Mesothelial cell of epicardium (in vitro differentiated cells): ENCODE measurements around the gene C20orf204. TPM values are rescaled to one million over a fixed set of nuclear protein-coding genes. Genes with fewer than 3 reads are reported as not detected.

Experiments used
- DNase-seq, 2 experiments: peaks; one replicate each; pipeline ENCODE4 v3.0.0; 2021; ENCODE audit warnings: low spot score in 2 of 2; ENCODE audit not compliant: unreplicated experiment in 2 of 2
- H3K27ac Mint-ChIP-seq: 2 replicates; pipeline ENCODE4 v1.8.0; 2021; ENCODE audit warnings: mixed read lengths
- H3K27me3 Mint-ChIP-seq: 2 replicates; pipeline ENCODE4 v1.8.0; 2021; ENCODE audit warnings: low read depth, mixed read lengths
- H3K36me3 Mint-ChIP-seq: 2 replicates; pipeline ENCODE4 v1.8.0; 2021; ENCODE audit warnings: mixed read lengths
- H3K4me1 Mint-ChIP-seq: 2 replicates; pipeline ENCODE4 v1.8.0; 2021; ENCODE audit warnings: mixed read lengths
- H3K4me3 Mint-ChIP-seq: 2 replicates; pipeline ENCODE4 v1.8.0; 2021; ENCODE audit warnings: mild to moderate bottlenecking, moderate library complexity, mixed read lengths
- H3K9me3 Mint-ChIP-seq: 2 replicates; pipeline ENCODE4 v1.8.0; 2021; ENCODE audit warnings: mixed read lengths
- CTCF ChIP-seq: fragments of 200-600 bp; sonication (generic); IDR thresholded peaks from one replicate; pipeline ENCODE4 v1.5.0; 2021; ENCODE audit warnings: antibody characterized with exemption; ENCODE audit not compliant: unreplicated experiment
- total RNA-seq: library from RNA; stranded (reverse); gene quantifications from 3 replicates; pipeline ENCODE4 v1.2.1, GENCODE V29; 2021

C20orf204 gene
- total RNA-seq, 1 donor from 2014 or later: 4.2 TPM

GRCh38 chr20:64065974-64066343 is 30.0 kb downstream of the C20orf204 start:
- TF ChIP-seq CTCF: no peak
- Mint-ChIP-seq H3K27me3 (no peaks in the 10 kb centered on the region), H3K4me1 (peaks cover 23% of the 10 kb centered on the region), H3K27ac (no peak overlapping the region), H3K9me3 (no peaks in the 10 kb centered on the region), H3K36me3 (no peaks in the 10 kb centered on the region), H3K4me3 (no peak overlapping the region)
- no peak for DNase-seq

GRCh38 chr20:64067005-64067632 is 31.1 kb downstream of the C20orf204 start:
- no peak overlapping the region for H3K4me3 Mint-ChIP-seq
- H3K4me1 Mint-ChIP-seq: peaks cover 20% of the 10 kb centered on the region
- H3K27ac Mint-ChIP-seq: no peak overlapping the region
- H3K27me3 Mint-ChIP-seq: no peaks in the 10 kb centered on the region
- no peak for TF ChIP-seq CTCF
- H3K36me3 Mint-ChIP-seq: no peaks in the 10 kb centered on the region
- no peak for DNase-seq
- no peaks in the 10 kb centered on the region for H3K9me3 Mint-ChIP-seq

- Mint-ChIP-seq H3K27me3 (no peaks in the 10 kb centered on the region), H3K27ac (no peak overlapping the region), H3K36me3 (no peaks in the 10 kb centered on the region), H3K4me1 (peaks cover 16% of the 10 kb centered on the region), H3K4me3 (no peak overlapping the region), H3K9me3 (no peaks in the 10 kb centered on the region)
- no peak for TF ChIP-seq CTCF
- no peak for DNase-seq
These were observed 31.8 kb downstream of the C20orf204 start for GRCh38 chr20:64067733-64068307.

GRCh38 chr20:64068386-64069208 is 32.6 kb downstream of the C20orf204 start:
- H3K27me3 Mint-ChIP-seq: no peaks in the 10 kb centered on the region
- no peak overlapping the region for H3K27ac Mint-ChIP-seq
- no peak overlapping the region for H3K4me3 Mint-ChIP-seq
- H3K9me3 Mint-ChIP-seq: no peaks in the 10 kb centered on the region
- no peak for DNase-seq
- no peaks in the 10 kb centered on the region for H3K36me3 Mint-ChIP-seq
- TF ChIP-seq CTCF: no peak
- H3K4me1 Mint-ChIP-seq: peaks cover 15% of the 10 kb centered on the region

- no peaks in the 10 kb centered on the region for H3K9me3 Mint-ChIP-seq
- H3K27ac Mint-ChIP-seq: no peak overlapping the region
- H3K36me3 Mint-ChIP-seq: no peaks in the 10 kb centered on the region
- no peak overlapping the region for H3K4me3 Mint-ChIP-seq
- no peaks in the 10 kb centered on the region for H3K27me3 Mint-ChIP-seq
- no peak for DNase-seq
- H3K4me1 Mint-ChIP-seq: peaks cover 10% of the 10 kb centered on the region
- no peak for TF ChIP-seq CTCF
These were observed 33.2 kb downstream of the C20orf204 start for GRCh38 chr20:64069209-64069613.
